HG03457 (cell line): Measurements from ENCODE around the gene CYP4X1.
"Not testable (repeated sequence)": the region's sequence is repeated elsewhere in the genome, so short reads cannot be mapped to it uniquely, and the experiment has no call there.

ENCODE experiments used
- ATAC-seq: cut with Tn5 transposase; IDR thresholded peaks from one replicate; pipeline ENCODE4 v1.9.1; 2021; ENCODE audit warnings: moderate number of reproducible peaks; ENCODE audit not compliant: unreplicated experiment

CYP4X1 gene

GRCh38 chr1:47023268-47024140, at the start of gene CYP4X1:
CYP4X1 (plus strand) TSS chr1:47023669; CDS start chr1:47023818, 149 bp downstream.
- ATAC-seq: no peak

GRCh38 chr1:46983166-46983829, 40.2 kb upstream of the CYP4X1 start:
- ATAC-seq: no peak

- ATAC-seq: no peak
These were observed 39.5 kb upstream of the CYP4X1 start for GRCh38 chr1:46983830-46984586.

- not testable (repeated sequence) for ATAC-seq
These were observed 32.9 kb upstream of the CYP4X1 start for GRCh38 chr1:46990541-46990940.

- no peak for ATAC-seq
These were observed 32.2 kb upstream of the CYP4X1 start for GRCh38 chr1:46991083-46991923.

GRCh38 chr1:46996659-46997281, 26.7 kb upstream of the CYP4X1 start:
- no peak for ATAC-seq

- ATAC-seq: no peak
These were observed 21.3 kb upstream of the CYP4X1 start for GRCh38 chr1:47002211-47002610.

GRCh38 chr1:47003896-47004403, 19.5 kb upstream of the CYP4X1 start:
- no peak for ATAC-seq

GRCh38 chr1:47006437-47006836, 17.0 kb upstream of the CYP4X1 start:
- ATAC-seq: not testable (repeated sequence)

- ATAC-seq: no peak
These were observed 10.2 kb upstream of the CYP4X1 start for GRCh38 chr1:47013293-47013692.

- ATAC-seq: no peak
These were observed 2.4 kb upstream of the CYP4X1 start for GRCh38 chr1:47021070-47021469.

GRCh38 chr1:47024141-47024801, 802 bp downstream of the CYP4X1 start:
- ATAC-seq: no peak

GRCh38 chr1:47030170-47030805, 6.8 kb downstream of the CYP4X1 start:
- ATAC-seq: no peak

GRCh38 chr1:47031059-47031458, 7.6 kb downstream of the CYP4X1 start:
- ATAC-seq: no peak

GRCh38 chr1:47031585-47031984, 8.1 kb downstream of the CYP4X1 start:
- no peak for ATAC-seq

GRCh38 chr1:47036764-47037163, 13.3 kb downstream of the CYP4X1 start:
- no peak for ATAC-seq

GRCh38 chr1:47059376-47059775, 35.9 kb downstream of the CYP4X1 start:
- ATAC-seq: no peak

GRCh38 chr1:47067097-47067594, 43.7 kb downstream of the CYP4X1 start, which contains the start of gene CYP4Z1:
CYP4Z1 (plus strand) TSS chr1:47067231; CDS start chr1:47067491, 260 bp downstream.
- ATAC-seq: no peak

GRCh38 chr1:47069080-47069479, 45.6 kb downstream of the CYP4X1 start:
- not testable (repeated sequence) for ATAC-seq
